Activated CD8-positive, alpha-beta memory T cell treated with anti-CD3 and anti-CD28 coated beads for 4 hours (primary cell): ENCODE data around the gene PJA2.
"Not testable (repeated sequence)": the region's sequence is repeated elsewhere in the genome, so short reads cannot be mapped to it uniquely, and the experiment has no call there.

Experiments used
- DNase-seq, 2 donors: peaks; one replicate each; pipeline ENCODE4 v3.0.0-alpha.2; 2020; ENCODE audit warnings: low read depth in 2 of 2

The PJA2 gene

DNA sequence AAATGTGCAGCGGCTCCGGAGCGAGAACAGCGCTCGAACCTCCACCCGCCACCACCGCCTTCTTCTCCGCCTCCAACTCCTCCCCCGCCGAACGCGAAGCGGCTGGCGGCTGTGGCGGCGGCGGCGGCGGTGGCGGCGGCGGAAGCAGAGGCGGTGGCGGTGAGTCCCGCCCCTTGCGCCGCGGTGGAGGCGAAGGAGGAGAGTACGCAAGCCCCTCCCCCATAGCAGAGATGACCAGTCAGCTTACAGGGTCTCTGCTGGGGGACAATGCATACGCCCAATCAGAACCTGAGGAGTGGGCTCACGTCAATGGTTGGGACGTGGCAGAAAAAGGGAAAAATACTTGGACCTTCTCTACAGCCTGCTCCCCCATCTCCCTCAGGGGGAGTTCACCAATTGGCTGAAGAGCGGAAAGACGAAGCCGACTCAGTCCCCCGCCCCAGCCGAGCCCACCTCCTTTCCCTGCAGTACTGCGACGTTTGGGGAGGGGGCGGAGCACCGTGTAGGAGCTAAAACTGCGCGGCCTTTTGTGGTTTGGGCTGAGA lies at the start of gene PJA2:
TSS of gene PJA2 (minus strand) at position 131 of the 545 bp plus-strand sequence. CDS start 26,541 bp downstream, outside the sequence.
- DNase-seq, result peak; percentile 88 to 90

GRCh38 chr5:109455598-109456096 lies 45.9 kb upstream of the PJA2 start:
- DNase-seq, result no peak

DNA sequence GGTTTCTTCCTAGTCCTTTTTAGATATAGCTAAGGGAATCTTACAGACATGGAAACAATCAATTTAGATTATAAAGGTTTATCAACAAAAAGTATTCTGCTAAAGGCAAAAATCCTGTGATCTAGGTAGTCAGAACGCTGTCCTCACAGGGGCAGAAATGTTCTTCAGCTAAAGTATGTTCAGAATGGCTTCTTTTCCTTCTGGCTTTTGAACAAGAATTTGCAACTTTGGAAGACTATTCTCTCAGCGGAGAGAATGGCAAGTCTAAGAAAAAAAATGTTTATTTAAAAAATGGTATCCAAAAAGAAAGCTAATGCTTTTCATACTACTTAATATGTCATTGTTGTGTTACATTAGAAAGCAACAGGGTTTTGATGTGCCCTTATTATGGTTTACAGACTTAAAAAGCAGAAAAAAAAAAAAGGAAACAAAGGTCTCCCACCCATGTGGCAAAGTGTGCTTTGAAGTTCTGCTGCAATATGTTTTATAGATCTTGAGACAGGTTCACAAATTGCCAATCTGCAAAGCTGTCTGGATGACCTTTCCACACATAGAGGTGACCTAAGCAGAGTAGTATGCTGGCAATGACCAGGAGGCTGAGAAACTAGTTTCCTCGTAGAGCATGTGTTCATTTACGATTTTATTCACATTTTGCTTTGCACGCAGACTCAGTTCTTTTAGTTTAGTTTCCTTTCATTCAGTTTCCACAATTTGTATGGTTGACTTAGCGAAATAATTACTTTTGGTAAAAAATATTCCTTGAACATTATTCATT lies 45.1 kb upstream of the PJA2 start:
- DNase-seq, result no peak

GRCh38 chr5:109453251-109453650 lies 43.5 kb upstream of the PJA2 start:
- no peak for DNase-seq

- DNase-seq, result no peak
Observed at GRCh38 chr5:109452661-109453060, 42.9 kb upstream of the PJA2 start.

- no peak for DNase-seq
Observed at GRCh38 chr5:109451146-109451545, 41.4 kb upstream of the PJA2 start.

- DNase-seq, result no peak
Observed at GRCh38 chr5:109450129-109450877, 40.5 kb upstream of the PJA2 start.

GRCh38 chr5:109448838-109449237 lies 39.1 kb upstream of the PJA2 start:
- DNase-seq, result no peak

DNA sequence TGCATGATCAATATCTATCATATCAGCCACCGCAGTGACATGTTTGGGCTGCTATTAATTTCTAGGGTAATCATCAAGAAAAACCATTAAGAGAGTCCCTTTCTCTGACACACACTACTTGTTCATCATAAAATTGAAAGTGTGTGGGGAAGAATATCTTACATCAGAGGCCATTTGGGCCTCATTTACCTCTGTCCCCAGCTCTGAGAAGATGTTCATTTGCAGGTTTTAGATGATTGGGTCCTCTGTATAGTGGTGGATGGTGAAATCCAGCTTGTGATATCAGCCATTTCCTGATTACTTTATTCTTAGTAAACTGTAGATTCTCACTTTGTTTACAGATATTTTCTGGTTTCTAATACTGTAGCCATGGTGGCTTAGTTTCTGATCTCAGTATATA lies 29.8 kb upstream of the PJA2 start:
- DNase-seq, result no peak

DNA sequence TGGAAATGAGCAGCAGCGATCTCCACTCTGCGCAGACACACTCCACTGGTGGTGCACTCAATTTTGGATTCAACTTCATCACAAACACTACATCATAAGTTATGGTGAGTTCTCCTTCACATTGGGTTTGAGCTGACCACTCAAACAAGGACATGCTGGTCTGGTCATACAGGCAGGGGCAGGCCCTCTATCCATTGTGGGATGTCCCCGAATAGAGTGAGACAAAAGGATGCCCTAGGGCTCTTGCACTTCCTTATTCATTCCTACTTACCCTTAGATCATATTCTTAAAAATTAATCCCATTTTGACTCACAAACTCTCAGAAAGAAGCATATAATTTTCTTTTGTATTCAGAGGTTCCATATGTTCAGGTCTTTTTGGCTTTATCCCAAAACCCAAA lies 16.3 kb upstream of the PJA2 start:
- DNase-seq, result no peak

- DNase-seq, result not testable (repeated sequence)
Observed at GRCh38 chr5:109425521-109425920, 15.7 kb upstream of the PJA2 start.

GRCh38 chr5:109421956-109422355 lies 12.2 kb upstream of the PJA2 start:
- DNase-seq, result no peak

- DNase-seq, result no peak
Observed at GRCh38 chr5:109418712-109419352, 9.1 kb upstream of the PJA2 start.

GRCh38 chr5:109416882-109417281 lies 7.1 kb upstream of the PJA2 start:
- no peak for DNase-seq

- DNase-seq, result not testable (repeated sequence)
Observed at GRCh38 chr5:109413921-109414461, 4.2 kb upstream of the PJA2 start.

DNA sequence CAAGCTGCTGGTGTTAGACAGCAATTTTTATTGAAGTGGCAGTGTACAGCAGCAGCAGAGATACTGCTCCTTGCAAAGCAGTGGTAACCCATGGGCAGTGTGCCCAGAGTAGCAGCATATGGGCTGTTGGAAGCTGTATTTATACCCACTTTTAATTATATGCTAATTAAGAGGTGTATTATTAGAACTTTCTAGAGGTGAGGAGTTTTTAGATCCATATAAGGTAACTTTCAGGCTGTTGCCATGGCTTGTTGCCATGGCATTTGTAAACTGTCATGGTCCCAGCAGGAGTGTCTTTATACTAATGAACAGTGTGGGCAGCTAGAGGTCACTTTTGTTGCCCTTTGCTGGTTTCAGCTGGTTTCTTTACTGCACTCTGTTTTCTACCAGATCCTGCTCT lies 3.7 kb upstream of the PJA2 start:
- no peak for DNase-seq

DNA sequence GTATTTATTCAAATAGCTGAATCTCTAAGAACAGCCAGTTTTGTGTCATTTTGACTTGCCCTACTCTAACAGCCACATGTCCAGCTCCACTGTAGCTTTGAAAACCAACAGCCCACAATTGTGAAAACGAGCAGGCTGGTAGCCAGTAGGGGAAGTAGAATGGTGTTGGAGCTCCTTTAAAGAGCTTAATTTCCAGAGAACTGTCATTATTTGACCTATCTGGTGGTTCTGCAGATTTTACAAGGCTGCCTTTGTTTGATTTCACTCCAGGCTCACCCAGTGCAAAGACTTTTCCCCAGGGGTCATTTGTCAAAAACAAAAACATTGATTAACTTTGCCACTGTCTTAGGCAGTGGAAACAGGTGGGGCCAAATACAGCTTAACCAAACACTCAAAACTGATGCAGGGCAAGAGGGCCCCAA lies 3.2 kb upstream of the PJA2 start:
- DNase-seq, result no peak

DNA sequence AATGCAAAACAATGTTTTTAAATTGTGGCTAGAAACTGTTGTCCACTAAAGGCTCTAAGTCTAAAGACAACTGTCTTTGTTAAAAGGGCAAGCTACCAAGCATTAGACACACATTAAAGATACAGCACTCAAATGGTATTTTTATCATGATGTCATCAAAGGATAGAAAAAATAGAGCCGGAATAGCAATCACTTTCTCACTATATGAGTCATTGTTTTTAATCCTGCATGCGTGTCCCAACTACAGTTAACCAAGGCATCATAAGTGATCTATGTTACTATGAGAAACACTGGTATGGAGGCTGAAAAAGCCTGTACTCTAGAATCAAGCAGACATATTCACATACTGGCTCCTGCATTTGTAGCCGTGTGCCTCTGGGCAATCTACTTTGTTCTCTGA lies 1.9 kb upstream of the PJA2 start:
- no peak for DNase-seq

DNA sequence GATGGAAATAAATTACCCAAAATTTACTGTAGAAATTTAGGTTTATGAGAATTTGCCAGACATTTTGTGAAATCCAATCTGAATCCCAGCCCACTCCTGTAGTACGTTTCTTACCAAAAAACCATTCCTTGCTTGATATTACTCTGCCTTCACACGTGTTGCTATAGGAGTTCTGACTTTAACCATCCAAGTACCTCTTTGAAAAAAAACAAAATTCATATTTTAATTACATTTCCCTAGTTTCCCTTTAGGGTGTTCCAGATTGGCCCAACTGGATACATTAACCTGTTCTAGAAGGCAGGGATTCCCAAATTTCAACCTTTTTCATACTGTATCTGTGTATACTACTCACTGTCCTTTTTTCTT lies 1.4 kb upstream of the PJA2 start:
- no peak for DNase-seq

GRCh38 chr5:109410389-109411148 lies 795 bp upstream of the PJA2 start:
- DNase-seq, result peak in 1 of 2 donors; percentile 4
